Activated T-helper 17 cell treated with anti-CD3 and anti-CD28 coated beads, Interleukin-2, amount 50 U/mL, for 72 hours (primary cell): ENCODE data around the gene METTL18. TPM values are rescaled to one million over a fixed set of nuclear protein-coding genes. Genes with fewer than 3 reads are reported as not detected.
"Not testable (repeated sequence)": the region's sequence is repeated elsewhere in the genome, so short reads cannot be mapped to it uniquely, and the experiment has no call there.

ENCODE experiments used
- ATAC-seq: fragments of 150-1000 bp; cut with Tn5 transposase; replicated peaks from 2 replicates; pipeline ENCODE4 v1.10.0; 2021; ENCODE audit warnings: mild to moderate bottlenecking, moderate library complexity
- H3K27ac Mint-ChIP-seq: one replicate; pipeline ENCODE4 v1.8.0; 2022; ENCODE audit warnings: mixed read lengths
- H3K27me3 Mint-ChIP-seq: one replicate; pipeline ENCODE4 v1.8.0; 2022; ENCODE audit warnings: mixed read lengths
- H3K36me3 Mint-ChIP-seq: one replicate; pipeline ENCODE4 v1.8.0; 2022; ENCODE audit warnings: low read depth, mild to moderate bottlenecking, mixed read lengths
- H3K4me1 Mint-ChIP-seq: one replicate; pipeline ENCODE4 v1.8.0; 2022; ENCODE audit warnings: mixed read lengths
- H3K4me3 Mint-ChIP-seq: one replicate; pipeline ENCODE4 v1.8.0; 2022; ENCODE audit warnings: mild to moderate bottlenecking, mixed read lengths
- H3K9me3 Mint-ChIP-seq: one replicate; pipeline ENCODE4 v1.8.0; 2022; ENCODE audit warnings: mixed read lengths
- total RNA-seq, 2 donors: library from RNA; stranded (reverse); gene quantifications; one replicate each; pipeline ENCODE4 v1.2.3, GENCODE V29; 2022

METTL18 gene
- total RNA-seq: 10 to 100 TPM in 1 of 2 donors, 1 to 10 TPM in 1; 8.3 to 10.4 TPM

GRCh38 chr1:169794530-169795416 lies at the start of gene METTL18:
Gene METTL18, minus strand, starts transcription at chr1:169794907. Its CDS starts 1,212 bp downstream, at chr1:169793695.
- peaks cover 19% of the 10 kb centered on the region for H3K4me1 Mint-ChIP-seq
- H3K36me3 Mint-ChIP-seq: peaks cover 38% of the 10 kb centered on the region
- peak within 1 kb of the TSS; percentile 94 for H3K27ac Mint-ChIP-seq
- no peaks in the 10 kb centered on the region for H3K9me3 Mint-ChIP-seq
- no peaks in the 10 kb centered on the region for H3K27me3 Mint-ChIP-seq
- H3K4me3 Mint-ChIP-seq: peak within 1 kb of the TSS; percentile 95
- ATAC-seq: peak; percentile 95

DNA sequence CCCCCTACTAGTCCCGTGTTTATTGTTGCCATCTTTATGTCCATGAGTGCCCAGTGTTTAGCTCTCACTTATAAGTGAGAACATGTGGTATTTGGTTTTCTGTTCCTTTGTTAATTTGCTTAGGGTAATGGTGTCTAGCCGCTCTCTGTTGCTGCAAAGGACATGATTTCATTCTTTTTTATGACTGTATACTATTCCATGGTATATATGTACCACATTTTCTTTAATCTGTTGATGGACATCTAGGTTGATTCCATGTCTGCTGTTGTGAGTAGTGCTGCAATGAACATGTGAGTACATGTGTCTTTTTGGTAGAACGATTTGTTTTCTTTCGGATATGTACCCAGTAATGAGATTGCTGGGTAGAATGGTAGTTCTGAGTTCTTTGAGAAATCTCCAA lies 44.2 kb upstream of the METTL18 start:
- Mint-ChIP-seq H3K4me1 (no peaks in the 10 kb centered on the region), H3K4me3 (no peak overlapping the region), H3K9me3 (peaks cover 18% of the 10 kb centered on the region)

GRCh38 chr1:169836198-169836597 lies 41.5 kb upstream of the METTL18 start:
- no peaks in the 10 kb centered on the region for H3K27me3 Mint-ChIP-seq
- peaks cover 73% of the 10 kb centered on the region for H3K36me3 Mint-ChIP-seq
- H3K9me3 Mint-ChIP-seq: peaks cover 16% of the 10 kb centered on the region

More for the DNA sequence above, 44.2 kb upstream of the METTL18 start:
- no peak overlapping the region for H3K27ac Mint-ChIP-seq
- H3K36me3 Mint-ChIP-seq: peaks cover 75% of the 10 kb centered on the region
- ATAC-seq: no peak
- H3K27me3 Mint-ChIP-seq: no peaks in the 10 kb centered on the region

GRCh38 chr1:169835647-169836046 lies 40.9 kb upstream of the METTL18 start:
- H3K4me1 Mint-ChIP-seq: no peaks in the 10 kb centered on the region
- no peak overlapping the region for H3K27ac Mint-ChIP-seq
- H3K27me3 Mint-ChIP-seq: no peaks in the 10 kb centered on the region
- peaks cover 73% of the 10 kb centered on the region for H3K36me3 Mint-ChIP-seq
- no peak overlapping the region for H3K4me3 Mint-ChIP-seq
- no peak for ATAC-seq
- peaks cover 11% of the 10 kb centered on the region for H3K9me3 Mint-ChIP-seq

More at GRCh38 chr1:169836198-169836597, 41.5 kb upstream of the METTL18 start:
- no peak overlapping the region for H3K4me3 Mint-ChIP-seq
- ATAC-seq: no peak
- no peaks in the 10 kb centered on the region for H3K4me1 Mint-ChIP-seq
- no peak overlapping the region for H3K27ac Mint-ChIP-seq

- no peak overlapping the region for H3K27ac Mint-ChIP-seq
- H3K36me3 Mint-ChIP-seq: peaks cover 73% of the 10 kb centered on the region
- no peak overlapping the region for H3K4me3 Mint-ChIP-seq
- no peak for ATAC-seq
- no peaks in the 10 kb centered on the region for H3K4me1 Mint-ChIP-seq
- H3K9me3 Mint-ChIP-seq: peaks cover 6% of the 10 kb centered on the region
- no peaks in the 10 kb centered on the region for H3K27me3 Mint-ChIP-seq
Observed at GRCh38 chr1:169834869-169835268, 40.2 kb upstream of the METTL18 start.

DNA sequence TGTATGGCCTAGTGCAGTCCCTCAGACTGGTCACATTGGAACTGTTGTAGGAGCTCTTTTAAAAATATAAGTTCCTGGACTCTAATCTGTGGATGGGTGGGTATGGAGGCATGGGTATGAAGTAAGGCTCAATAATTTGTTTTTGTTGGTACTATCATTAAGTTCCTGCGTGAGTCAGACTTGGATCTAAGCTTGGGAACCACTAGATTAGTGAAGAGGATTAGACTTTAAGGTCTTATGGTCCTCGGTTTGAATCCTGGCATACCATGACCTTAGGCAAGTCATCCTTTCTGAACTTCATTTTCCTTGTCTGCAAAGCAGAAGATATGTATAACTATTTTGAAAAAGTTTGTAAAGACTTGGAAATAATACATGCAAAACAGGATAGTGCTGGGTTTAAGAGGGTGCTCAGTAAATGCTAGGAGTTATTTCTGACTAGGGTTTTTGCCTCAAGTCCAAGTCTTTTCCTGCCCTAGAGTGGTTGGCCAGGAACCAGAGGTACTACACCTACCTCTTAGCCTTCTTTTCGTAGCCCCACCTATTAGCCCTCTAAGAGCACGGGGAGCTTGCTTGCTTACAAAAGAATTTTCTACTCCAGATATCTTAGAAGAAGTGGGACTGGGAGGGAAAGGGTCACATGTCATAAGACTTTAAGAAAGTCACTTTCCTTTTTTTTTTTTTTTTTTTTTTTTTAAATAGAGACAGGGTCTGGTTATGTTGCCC lies 38.6 kb upstream of the METTL18 start:
- H3K36me3 Mint-ChIP-seq: peaks cover 74% of the 10 kb centered on the region
- H3K27me3 Mint-ChIP-seq: no peaks in the 10 kb centered on the region
- H3K4me3 Mint-ChIP-seq: no peak overlapping the region
- ATAC-seq: no peak
- H3K4me1 Mint-ChIP-seq: no peaks in the 10 kb centered on the region
- no peak overlapping the region for H3K27ac Mint-ChIP-seq
- no peaks in the 10 kb centered on the region for H3K9me3 Mint-ChIP-seq

DNA sequence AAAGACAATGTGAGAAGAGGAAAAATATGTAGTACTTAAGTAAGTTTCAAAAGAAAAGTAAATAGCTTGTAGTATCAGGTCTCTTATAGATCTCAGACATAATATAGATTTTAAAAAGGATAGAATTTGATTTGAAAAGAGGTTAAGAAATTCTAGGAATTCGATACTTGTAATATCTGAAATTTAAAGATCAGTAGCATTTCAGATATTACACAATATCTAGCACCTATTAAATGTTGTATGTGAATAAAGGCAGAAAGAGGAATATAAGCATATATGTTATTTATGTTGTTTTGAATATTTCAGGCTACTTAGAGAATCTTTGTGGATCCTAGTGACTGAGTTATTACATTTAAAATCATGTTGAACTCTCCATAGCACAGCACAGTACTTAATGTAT lies 35.0 kb upstream of the METTL18 start:
- H3K27me3 Mint-ChIP-seq: no peaks in the 10 kb centered on the region
- no peak overlapping the region for H3K27ac Mint-ChIP-seq
- H3K36me3 Mint-ChIP-seq: peaks cover 79% of the 10 kb centered on the region
- no peaks in the 10 kb centered on the region for H3K9me3 Mint-ChIP-seq
- no peaks in the 10 kb centered on the region for H3K4me1 Mint-ChIP-seq
- no peak overlapping the region for H3K4me3 Mint-ChIP-seq
- no peak for ATAC-seq

DNA sequence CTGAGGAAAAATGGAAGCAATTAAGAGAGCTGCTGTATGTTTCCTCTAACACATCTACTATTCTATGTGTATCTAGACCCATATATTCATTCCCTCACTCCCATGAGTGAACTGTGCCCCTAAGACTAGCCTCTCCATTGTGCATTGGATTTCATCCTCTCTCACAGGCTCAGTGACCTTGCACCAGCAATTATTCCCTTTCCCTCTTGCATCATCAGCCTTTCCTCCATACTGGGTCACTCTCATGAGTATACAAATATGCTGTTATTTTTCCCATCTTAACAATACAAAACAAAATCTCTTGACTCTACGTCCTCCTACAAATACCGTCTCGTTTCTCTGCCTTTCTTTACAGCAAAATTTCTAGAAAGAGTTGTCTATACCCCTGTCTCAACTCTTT lies 29.4 kb upstream of the METTL18 start:
- Mint-ChIP-seq H3K27ac (no peak overlapping the region), H3K9me3 (no peaks in the 10 kb centered on the region), H3K4me1 (no peaks in the 10 kb centered on the region), H3K4me3 (no peak overlapping the region), H3K27me3 (no peaks in the 10 kb centered on the region), H3K36me3 (peaks cover 49% of the 10 kb centered on the region)
- ATAC-seq: no peak

DNA sequence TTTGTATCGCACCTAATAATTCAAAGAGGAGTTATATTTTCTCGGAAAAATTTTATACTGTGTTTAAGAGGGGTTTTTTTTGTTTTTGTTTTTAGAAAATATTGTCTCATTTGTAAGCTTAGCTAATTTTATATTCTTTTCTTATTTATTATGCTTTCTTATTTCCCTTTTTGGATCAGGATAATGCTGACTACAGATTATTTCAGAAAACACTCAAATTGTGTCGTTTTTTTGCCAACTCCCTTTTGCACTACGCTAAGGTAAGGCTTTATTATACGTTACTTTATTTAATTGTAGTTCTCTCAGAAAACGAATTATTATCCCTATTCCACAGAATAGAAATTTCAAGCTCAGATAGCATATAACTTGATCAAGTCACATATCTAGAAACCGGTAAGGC lies 26.8 kb upstream of the METTL18 start:
- no peak overlapping the region for H3K4me3 Mint-ChIP-seq
- ATAC-seq: no peak
- H3K27ac Mint-ChIP-seq: no peak overlapping the region
- peaks cover 32% of the 10 kb centered on the region for H3K36me3 Mint-ChIP-seq
- no peaks in the 10 kb centered on the region for H3K9me3 Mint-ChIP-seq
- H3K27me3 Mint-ChIP-seq: no peaks in the 10 kb centered on the region
- no peaks in the 10 kb centered on the region for H3K4me1 Mint-ChIP-seq

DNA sequence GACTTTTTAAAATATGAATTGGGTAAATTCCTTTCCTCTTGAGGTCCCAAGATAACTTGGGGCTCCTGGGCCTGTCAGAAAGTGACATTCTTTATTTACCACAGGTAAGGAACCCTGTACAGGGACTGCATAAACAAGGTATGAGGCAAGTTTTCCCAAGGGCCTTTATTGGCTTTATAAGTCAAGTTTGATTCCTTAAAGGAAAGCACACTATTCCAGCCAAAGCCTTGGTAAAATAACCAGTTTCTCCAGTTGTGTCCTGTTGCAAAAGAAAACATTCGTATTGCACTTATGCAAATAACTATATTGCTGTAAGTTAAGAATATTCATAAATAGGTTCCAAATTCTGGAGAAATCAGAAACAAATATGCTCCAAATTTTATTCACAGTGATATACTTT lies 21.9 kb upstream of the METTL18 start:
- Mint-ChIP-seq H3K27ac (no peak overlapping the region), H3K36me3 (peaks cover 14% of the 10 kb centered on the region)

GRCh38 chr1:169814265-169814664 lies 19.6 kb upstream of the METTL18 start:
- no peak for ATAC-seq
- H3K36me3 Mint-ChIP-seq: peaks cover 17% of the 10 kb centered on the region
- no peaks in the 10 kb centered on the region for H3K9me3 Mint-ChIP-seq
- no peak overlapping the region for H3K4me3 Mint-ChIP-seq
- H3K4me1 Mint-ChIP-seq: no peaks in the 10 kb centered on the region
- H3K27me3 Mint-ChIP-seq: no peaks in the 10 kb centered on the region
- H3K27ac Mint-ChIP-seq: no peak overlapping the region

More for the DNA sequence above, 21.9 kb upstream of the METTL18 start:
- Mint-ChIP-seq H3K27me3 (no peaks in the 10 kb centered on the region), H3K4me3 (no peak overlapping the region), H3K9me3 (no peaks in the 10 kb centered on the region), H3K4me1 (no peaks in the 10 kb centered on the region)
- ATAC-seq: no peak

DNA sequence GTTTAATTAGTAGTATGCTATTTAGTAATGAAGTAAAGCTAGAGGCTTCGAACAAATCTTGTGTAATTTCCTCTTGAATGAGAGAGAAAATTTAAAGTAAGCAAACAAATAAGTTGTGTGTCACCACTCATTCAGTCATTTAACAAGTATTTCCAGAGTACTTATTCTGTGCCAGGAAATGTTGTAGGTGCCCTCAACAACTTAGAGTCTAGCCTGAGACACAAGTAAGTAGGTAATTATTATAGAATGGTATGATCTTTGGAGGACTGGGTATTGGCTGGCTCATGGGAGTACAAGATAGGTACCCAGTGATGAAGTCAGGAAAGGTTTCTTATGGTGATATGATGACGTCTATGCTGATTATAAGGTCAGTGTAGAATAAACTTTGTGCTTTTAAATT lies 17.4 kb upstream of the METTL18 start:
- no peak for ATAC-seq
- Mint-ChIP-seq H3K27ac (no peak overlapping the region), H3K4me3 (no peak overlapping the region), H3K27me3 (no peaks in the 10 kb centered on the region), H3K4me1 (no peaks in the 10 kb centered on the region), H3K36me3 (peaks cover 25% of the 10 kb centered on the region), H3K9me3 (no peaks in the 10 kb centered on the region)

DNA sequence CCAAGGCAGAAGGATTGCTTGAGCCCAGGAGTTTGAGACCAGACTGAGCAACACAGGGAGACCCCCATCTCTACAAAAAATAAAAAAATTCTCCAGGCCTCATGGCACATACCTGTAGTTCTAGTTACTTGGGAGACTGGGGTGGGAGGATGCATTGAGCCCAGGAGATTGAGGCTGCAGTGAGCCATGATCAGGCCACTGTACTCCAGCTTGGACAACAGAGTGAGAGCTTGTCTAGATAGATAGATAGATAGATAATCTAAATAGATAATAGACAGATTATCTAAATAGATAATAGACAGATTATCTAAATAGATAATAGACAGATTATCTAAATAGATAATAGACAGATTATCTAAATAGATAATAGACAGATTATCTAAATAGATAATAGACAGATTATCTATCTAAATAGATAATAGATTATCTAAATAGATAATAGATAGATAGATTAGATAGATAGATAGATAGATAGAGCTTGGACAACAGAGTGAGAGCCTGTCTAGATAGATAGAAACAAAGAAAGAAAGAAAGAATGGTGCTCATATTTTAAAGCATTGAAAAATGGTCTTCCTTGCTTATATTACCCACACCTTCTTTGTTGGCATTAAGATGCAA lies 16.8 kb upstream of the METTL18 start:
- not testable (repeated sequence) for H3K27me3 Mint-ChIP-seq, H3K4me3 Mint-ChIP-seq, H3K27ac Mint-ChIP-seq, H3K4me1 Mint-ChIP-seq, H3K9me3 Mint-ChIP-seq, ATAC-seq
- H3K36me3 Mint-ChIP-seq: peaks cover 30% of the 10 kb centered on the region

- Mint-ChIP-seq H3K36me3 (peaks cover 37% of the 10 kb centered on the region), H3K9me3 (no peaks in the 10 kb centered on the region)
Observed at GRCh38 chr1:169809370-169810095, 14.8 kb upstream of the METTL18 start.

More at GRCh38 chr1:169809370-169810095, 14.8 kb upstream of the METTL18 start:
- Mint-ChIP-seq H3K27me3 (no peaks in the 10 kb centered on the region), H3K27ac (peak overlapping the region; percentile 50), H3K4me3 (no peak overlapping the region), H3K4me1 (no peaks in the 10 kb centered on the region)
- no peak for ATAC-seq
